Sciatic nerve (tissue), 2 donors: Measurements from ENCODE around the gene NRCAM. TPM values are rescaled to one million over a fixed set of nuclear protein-coding genes. Genes with fewer than 3 reads are reported as not detected.

Experiments
- ATAC-seq: fragments of 200-7000 bp; cut with Tn5 transposase; one replicate; pipeline ENCODE4 v1.9.1; 2020; ENCODE audit warnings: mild to moderate bottlenecking, moderate library complexity
- DNase-seq: peaks from one replicate; pipeline ENCODE4 v3.0.0-alpha.2; 2020; ENCODE audit warnings: low spot score
- intact Hi-C: fragments of 100-400 bp; cut with DNase I; formaldehyde crosslinking; loops from one replicate; pipeline ENCODE4 v1.14.2; 2022
- total RNA-seq: library from RNA; stranded (reverse); fragmentation: NEBNext Ultra II Directional; extraction: Animal tissue kit (Norgen Biotek cat#: 25700); gene quantifications from one replicate; pipeline ENCODE4 v1.2.1, GENCODE V29; 2021
- donor health status: DM: no; HTN: no; CAD: no.
- donor health status: DM: no; HTN: no; CAD: no.

The NRCAM gene
- total RNA-seq, 1 donor from 2014 or later: 17.4 TPM

DNA sequence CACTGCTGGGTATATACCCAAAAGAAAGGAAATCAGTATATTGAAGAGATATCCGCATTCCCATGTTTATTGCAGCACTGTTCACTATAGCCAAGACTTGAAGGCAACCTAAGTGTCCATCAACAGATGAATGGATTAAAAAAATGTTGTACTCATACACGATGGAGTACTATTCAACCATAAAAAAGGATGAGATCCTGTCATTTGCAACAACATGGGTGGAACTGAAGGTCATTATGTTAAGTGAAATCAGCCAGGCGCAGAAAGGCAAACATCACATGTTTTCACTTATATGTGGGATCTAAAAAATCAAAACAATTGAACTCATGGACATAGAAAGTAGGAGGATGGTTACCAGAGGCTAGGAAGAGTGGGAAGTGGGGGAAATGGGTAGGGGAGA lies 19.3 kb downstream of the NRCAM start:
- DNase-seq: no peak
- ATAC-seq: no peak
- intact Hi-C loops: no loop called here

GRCh38 chr7:108434010-108434409 lies 22.2 kb downstream of the NRCAM start:
- intact Hi-C loops: no loop called here
- no peak for DNase-seq
- no peak for ATAC-seq

- DNase-seq (no peak), ATAC-seq (no peak)
- intact Hi-C loops: no loop called here
Measured at GRCh38 chr7:108431099-108431498, 25.1 kb downstream of the NRCAM start.

GRCh38 chr7:108430664-108431063 lies 25.6 kb downstream of the NRCAM start:
- intact Hi-C loops: no loop called here

DNA sequence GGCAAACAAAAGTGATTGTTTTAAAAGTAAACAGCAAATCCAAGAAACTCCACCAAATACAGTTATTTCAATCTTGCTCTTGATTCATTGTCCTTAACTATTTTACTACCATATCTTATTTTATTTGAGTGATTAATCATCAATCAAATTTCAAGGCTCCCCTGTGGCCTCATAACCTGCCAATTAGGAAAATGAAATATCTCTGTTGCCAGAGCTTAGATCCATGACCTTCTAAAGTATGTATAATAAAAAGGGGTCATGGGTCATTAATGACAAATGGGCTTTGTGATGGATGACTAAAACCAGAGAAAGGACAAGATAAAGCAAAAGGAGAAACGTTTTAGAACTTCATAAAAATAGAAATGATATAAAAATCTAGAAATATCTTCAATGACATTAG lies 28.5 kb downstream of the NRCAM start:
- DNase-seq: no peak
- ATAC-seq: no peak
- intact Hi-C loops: no loop called here

More at GRCh38 chr7:108430664-108431063, 25.6 kb downstream of the NRCAM start:
- no peak for DNase-seq
- no peak for ATAC-seq

DNA sequence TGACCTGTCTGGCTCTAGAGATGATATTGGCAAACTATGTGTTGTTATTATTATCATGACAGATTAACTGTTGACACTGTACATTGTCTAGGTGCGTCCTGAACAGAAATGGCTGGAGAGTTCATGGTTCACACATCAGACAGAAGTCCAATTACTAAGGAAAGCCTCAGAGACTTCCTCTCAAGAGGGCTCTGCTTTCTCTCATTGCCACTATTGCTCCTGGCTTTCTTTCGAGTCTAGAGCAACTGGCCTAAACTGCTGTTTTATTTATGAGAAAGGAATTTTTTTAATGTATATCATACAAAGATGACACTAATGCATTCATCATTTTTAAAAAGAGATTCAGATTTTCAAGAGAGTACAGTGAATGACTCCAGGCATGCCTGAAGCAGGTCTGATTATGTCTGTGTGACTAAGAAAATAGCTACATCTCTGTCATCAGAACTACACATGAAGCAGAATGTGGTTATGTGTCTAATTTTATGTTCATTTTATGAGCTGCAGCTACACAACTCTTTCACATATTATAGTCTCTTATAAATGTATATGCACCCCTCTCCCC lies 30.4 kb downstream of the NRCAM start:
- DNase-seq (no peak), ATAC-seq (no peak)
- intact Hi-C loops: no loop called here

- intact Hi-C loops: no loop called here
- DNase-seq: no peak
- ATAC-seq: no peak
Measured at GRCh38 chr7:108424013-108424412, 32.2 kb downstream of the NRCAM start.

DNA sequence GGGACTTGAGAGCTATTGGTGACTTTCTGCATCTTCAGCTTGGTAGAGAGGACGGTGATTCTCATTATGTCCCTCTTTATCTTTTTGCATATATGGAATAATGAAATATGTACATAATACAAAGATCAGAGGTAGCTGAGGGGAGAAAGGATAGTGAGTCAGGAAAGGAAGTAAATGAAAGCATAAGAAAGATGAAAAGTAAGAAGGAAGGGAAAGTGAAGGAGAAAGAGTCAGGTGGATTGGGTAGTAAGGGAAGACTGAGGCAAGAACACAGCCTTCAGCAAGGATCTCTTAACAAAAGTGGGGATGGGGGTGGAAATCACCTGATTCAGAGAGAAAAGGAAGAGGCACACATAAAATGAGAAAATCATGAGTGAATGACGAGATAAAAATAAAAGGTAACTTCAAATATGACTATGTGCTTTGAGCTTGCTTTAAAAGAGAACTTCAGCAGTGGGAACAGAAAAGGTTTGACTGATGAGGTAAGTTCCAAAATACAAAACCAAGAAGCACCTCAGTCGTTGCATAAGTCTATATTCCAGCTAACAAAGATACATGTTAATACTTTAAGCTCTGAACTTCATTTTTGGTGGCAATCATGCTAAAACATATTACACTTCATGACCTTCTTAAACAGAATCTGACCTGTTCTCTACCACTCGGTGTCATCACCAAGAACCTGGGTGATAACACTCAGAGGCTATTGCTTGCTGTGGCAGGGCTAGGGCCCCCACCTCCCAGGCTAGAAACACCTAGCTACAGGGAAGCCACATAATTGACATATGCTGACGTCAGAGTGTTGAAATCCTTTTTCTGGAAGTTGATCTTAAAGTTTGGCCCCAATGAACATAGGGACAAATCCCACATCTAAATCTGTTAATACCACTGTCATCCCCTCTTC lies 32.9 kb downstream of the NRCAM start:
- ATAC-seq (no peak), DNase-seq (no peak)
- intact Hi-C loops: no loop called here

DNA sequence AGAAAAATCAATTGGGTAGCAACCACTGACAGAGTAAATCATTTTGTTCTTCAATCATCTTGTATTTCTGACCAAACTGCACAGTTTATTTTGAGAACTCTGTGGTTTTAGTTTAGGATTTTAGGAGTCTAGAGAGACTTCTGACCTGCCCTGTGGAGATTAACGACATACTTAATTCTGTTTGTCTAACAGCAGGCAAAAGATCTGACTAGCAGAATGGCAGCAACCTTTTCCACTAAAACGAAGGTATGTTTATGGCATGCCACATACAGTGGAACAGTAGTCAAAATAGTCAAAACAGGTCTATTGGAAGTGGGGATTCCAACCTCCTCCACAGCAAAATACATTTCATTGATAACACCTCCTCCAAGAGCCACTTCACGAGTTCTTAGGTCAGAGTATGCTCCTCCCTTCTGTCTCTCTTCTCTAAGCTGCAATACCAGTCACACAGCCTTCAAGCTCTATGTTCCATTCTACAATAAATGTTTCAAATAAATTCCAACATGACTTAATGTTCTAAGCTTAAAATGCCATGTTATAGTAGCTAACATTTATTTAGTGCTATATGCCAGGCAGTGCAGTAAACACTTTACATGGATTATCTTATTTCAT lies 34.4 kb downstream of the NRCAM start:
- ATAC-seq (no peak), DNase-seq (no peak)
- intact Hi-C loops: no loop called here

GRCh38 chr7:108419961-108420908 lies 36.0 kb downstream of the NRCAM start:
- intact Hi-C loops: no loop called here
- no peak for ATAC-seq
- DNase-seq: no peak

GRCh38 chr7:108418946-108419345 lies 37.3 kb downstream of the NRCAM start:
- DNase-seq (no peak), ATAC-seq (no peak)
- intact Hi-C loops: no loop called here

- no peak for ATAC-seq
- intact Hi-C loops: no loop called here
- DNase-seq: no peak
Measured at GRCh38 chr7:108417926-108418325, 38.3 kb downstream of the NRCAM start.

GRCh38 chr7:108417144-108417543 lies 39.1 kb downstream of the NRCAM start:
- ATAC-seq (no peak), DNase-seq (no peak)
- intact Hi-C loops: no loop called here

GRCh38 chr7:108415821-108416536 lies 40.3 kb downstream of the NRCAM start:
- intact Hi-C loops: no loop called here
- DNase-seq: no peak
- ATAC-seq: peak; percentile 58

DNA sequence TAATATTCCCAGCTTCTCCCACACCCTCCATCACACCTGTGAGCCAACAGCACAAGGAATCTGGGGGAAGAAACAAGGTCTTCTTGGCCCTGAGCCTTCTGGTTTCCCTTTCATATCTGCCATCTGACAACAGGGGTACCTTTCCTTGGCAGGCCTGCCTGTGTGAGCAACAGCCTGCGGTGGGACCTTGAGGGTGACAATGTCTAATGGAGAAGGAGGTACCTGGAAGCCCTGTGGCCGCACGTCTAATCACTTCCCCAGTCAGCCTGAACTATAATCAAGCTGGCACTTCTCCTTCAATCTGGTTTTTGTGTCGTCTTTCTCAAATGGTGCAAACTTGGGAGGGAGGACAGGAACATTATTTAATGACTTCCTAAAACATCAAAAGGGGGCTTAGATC lies 41.2 kb downstream of the NRCAM start:
- intact Hi-C loops: no loop called here
- ATAC-seq (no peak), DNase-seq (no peak)

GRCh38 chr7:108413782-108414492 lies 42.3 kb downstream of the NRCAM start:
- no peak for DNase-seq
- no peak for ATAC-seq
- intact Hi-C loops: no loop called here

GRCh38 chr7:108413337-108413736 lies 42.9 kb downstream of the NRCAM start:
- intact Hi-C loops: no loop called here
- DNase-seq (no peak), ATAC-seq (no peak)

GRCh38 chr7:108409146-108409545 lies 47.1 kb downstream of the NRCAM start:
- intact Hi-C loops: no loop called here
- no peak for DNase-seq
- ATAC-seq: no peak
